ENCODE measurements around the gene NPTXR. TPM values are rescaled to one million over a fixed set of nuclear protein-coding genes. Genes with fewer than 3 reads are reported as not detected.

NPTXR gene
- total RNA-seq, 1 experiment from 2014 or later, result 10.4 TPM

DNA sequence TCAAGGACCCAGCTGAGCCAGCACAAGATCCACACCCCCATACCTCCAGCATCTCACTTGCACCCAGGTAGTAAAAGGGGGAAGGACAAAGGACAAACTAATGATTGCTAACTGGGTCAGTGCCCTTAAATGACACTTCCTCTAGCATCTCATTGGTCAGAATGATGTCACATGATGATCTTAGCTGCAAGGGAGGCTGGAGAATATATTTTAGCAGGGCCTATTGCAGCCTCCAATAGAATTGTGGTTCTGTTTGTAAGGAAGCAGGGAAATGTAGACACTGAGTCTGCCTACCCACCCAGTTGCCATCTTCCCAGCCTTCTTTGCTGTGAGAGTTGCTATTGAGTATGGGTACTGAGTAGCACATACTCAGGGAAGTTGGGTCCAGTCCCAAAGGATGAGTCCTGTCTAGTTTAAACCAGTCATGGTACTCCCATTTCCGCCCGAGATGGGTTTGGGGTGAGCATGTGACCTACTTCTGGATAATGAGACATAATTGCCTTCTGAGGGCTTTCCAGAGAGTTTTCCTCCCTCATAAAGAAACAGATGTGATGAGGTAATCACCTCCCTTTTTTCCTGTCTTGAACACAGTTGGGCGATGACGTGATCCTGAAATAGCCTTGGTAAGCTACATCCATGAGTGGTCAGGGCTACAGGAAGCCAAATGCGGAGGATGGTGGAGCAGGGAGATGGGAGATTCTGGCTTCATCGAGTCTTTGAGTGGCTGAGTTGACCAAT, 44.4 kb downstream of the NPTXR start:
- Mint-ChIP-seq H3K4me3 (no peak overlapping the region), H3K27ac (no peak overlapping the region), H3K4me1 (peaks cover 14% of the 10 kb centered on the region), H3K9me3 (peaks cover 11% of the 10 kb centered on the region), H3K36me3 (no peaks in the 10 kb centered on the region), H3K27me3 (ENCODE audit: low read depth) (peaks cover 70% of the 10 kb centered on the region)
- ChIA-PET POLR2A (no interaction called here), CTCF (no interaction called here)
- no peak for ATAC-seq
- no peak for DNase-seq (ENCODE audit: low spot score)
- no peak for TF ChIP-seq ATF3 (CRISPR knock-in tag; conservative IDR thresholded peaks at IDR 0.05)
- TF ChIP-seq ZNF219 (CRISPR knock-in tag; IDR thresholded peaks at IDR 0.05; ENCODE audit: borderline replicate concordance), result no peak
- TF ChIP-seq, protein P1, sequence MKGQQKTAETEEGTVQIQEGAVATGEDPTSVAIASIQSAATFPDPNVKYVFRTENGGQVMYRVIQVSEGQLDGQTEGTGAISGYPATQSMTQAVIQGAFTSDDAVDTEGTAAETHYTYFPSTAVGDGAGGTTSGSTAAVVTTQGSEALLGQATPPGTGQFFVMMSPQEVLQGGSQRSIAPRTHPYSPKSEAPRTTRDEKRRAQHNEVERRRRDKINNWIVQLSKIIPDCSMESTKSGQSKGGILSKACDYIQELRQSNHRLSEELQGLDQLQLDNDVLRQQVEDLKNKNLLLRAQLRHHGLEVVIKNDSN (CRISPR knock-in tag; IDR thresholded peaks at IDR 0.05), result no peak
- TF ChIP-seq, protein P2, sequence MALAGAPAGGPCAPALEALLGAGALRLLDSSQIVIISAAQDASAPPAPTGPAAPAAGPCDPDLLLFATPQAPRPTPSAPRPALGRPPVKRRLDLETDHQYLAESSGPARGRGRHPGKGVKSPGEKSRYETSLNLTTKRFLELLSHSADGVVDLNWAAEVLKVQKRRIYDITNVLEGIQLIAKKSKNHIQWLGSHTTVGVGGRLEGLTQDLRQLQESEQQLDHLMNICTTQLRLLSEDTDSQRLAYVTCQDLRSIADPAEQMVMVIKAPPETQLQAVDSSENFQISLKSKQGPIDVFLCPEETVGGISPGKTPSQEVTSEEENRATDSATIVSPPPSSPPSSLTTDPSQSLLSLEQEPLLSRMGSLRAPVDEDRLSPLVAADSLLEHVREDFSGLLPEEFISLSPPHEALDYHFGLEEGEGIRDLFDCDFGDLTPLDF (CRISPR knock-in tag; IDR thresholded peaks at IDR 0.05), result no peak
- TF ChIP-seq, protein P3, sequence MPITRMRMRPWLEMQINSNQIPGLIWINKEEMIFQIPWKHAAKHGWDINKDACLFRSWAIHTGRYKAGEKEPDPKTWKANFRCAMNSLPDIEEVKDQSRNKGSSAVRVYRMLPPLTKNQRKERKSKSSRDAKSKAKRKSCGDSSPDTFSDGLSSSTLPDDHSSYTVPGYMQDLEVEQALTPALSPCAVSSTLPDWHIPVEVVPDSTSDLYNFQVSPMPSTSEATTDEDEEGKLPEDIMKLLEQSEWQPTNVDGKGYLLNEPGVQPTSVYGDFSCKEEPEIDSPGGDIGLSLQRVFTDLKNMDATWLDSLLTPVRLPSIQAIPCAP (CRISPR knock-in tag; IDR thresholded peaks at IDR 0.05), result no peak
- no peak for TF ChIP-seq NFATC4 (CRISPR knock-in tag; IDR thresholded peaks at IDR 0.05)
- TF ChIP-seq NR1H2 (CRISPR knock-in tag; IDR thresholded peaks at IDR 0.05), result no peak
- TF ChIP-seq, protein P4, sequence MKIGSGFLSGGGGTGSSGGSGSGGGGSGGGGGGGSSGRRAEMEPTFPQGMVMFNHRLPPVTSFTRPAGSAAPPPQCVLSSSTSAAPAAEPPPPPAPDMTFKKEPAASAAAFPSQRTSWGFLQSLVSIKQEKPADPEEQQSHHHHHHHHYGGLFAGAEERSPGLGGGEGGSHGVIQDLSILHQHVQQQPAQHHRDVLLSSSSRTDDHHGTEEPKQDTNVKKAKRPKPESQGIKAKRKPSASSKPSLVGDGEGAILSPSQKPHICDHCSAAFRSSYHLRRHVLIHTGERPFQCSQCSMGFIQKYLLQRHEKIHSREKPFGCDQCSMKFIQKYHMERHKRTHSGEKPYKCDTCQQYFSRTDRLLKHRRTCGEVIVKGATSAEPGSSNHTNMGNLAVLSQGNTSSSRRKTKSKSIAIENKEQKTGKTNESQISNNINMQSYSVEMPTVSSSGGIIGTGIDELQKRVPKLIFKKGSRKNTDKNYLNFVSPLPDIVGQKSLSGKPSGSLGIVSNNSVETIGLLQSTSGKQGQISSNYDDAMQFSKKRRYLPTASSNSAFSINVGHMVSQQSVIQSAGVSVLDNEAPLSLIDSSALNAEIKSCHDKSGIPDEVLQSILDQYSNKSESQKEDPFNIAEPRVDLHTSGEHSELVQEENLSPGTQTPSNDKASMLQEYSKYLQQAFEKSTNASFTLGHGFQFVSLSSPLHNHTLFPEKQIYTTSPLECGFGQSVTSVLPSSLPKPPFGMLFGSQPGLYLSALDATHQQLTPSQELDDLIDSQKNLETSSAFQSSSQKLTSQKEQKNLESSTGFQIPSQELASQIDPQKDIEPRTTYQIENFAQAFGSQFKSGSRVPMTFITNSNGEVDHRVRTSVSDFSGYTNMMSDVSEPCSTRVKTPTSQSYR (CRISPR knock-in tag; IDR thresholded peaks at IDR 0.05), result no peak
- TF ChIP-seq ATF6 (CRISPR knock-in tag; IDR thresholded peaks at IDR 0.05), result no peak
- no peak for TF ChIP-seq CTCF (IDR thresholded peaks at IDR 0.05)
- no peak for TF ChIP-seq MXD4 (CRISPR knock-in tag; IDR thresholded peaks at IDR 0.05; ENCODE audit: borderline replicate concordance)
- TF ChIP-seq, protein P5, sequence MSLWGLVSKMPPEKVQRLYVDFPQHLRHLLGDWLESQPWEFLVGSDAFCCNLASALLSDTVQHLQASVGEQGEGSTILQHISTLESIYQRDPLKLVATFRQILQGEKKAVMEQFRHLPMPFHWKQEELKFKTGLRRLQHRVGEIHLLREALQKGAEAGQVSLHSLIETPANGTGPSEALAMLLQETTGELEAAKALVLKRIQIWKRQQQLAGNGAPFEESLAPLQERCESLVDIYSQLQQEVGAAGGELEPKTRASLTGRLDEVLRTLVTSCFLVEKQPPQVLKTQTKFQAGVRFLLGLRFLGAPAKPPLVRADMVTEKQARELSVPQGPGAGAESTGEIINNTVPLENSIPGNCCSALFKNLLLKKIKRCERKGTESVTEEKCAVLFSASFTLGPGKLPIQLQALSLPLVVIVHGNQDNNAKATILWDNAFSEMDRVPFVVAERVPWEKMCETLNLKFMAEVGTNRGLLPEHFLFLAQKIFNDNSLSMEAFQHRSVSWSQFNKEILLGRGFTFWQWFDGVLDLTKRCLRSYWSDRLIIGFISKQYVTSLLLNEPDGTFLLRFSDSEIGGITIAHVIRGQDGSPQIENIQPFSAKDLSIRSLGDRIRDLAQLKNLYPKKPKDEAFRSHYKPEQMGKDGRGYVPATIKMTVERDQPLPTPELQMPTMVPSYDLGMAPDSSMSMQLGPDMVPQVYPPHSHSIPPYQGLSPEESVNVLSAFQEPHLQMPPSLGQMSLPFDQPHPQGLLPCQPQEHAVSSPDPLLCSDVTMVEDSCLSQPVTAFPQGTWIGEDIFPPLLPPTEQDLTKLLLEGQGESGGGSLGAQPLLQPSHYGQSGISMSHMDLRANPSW (CRISPR knock-in tag; conservative IDR thresholded peaks at IDR 0.05; ENCODE audit: low read depth), result no peak
- TF ChIP-seq ZNF671 (CRISPR knock-in tag; IDR thresholded peaks at IDR 0.05), result no peak
- no peak for TF ChIP-seq FOXK1 (CRISPR knock-in tag; IDR thresholded peaks at IDR 0.05)
- no peak for TF ChIP-seq PRRX2 (CRISPR knock-in tag; IDR thresholded peaks at IDR 0.05)
- no peak for TF ChIP-seq CREB1 (CRISPR knock-in tag; IDR thresholded peaks at IDR 0.05)
- no peak for TF ChIP-seq ZNF396 (CRISPR knock-in tag; IDR thresholded peaks at IDR 0.05; ENCODE audit: borderline replicate concordance)
- TF ChIP-seq, protein P6, sequence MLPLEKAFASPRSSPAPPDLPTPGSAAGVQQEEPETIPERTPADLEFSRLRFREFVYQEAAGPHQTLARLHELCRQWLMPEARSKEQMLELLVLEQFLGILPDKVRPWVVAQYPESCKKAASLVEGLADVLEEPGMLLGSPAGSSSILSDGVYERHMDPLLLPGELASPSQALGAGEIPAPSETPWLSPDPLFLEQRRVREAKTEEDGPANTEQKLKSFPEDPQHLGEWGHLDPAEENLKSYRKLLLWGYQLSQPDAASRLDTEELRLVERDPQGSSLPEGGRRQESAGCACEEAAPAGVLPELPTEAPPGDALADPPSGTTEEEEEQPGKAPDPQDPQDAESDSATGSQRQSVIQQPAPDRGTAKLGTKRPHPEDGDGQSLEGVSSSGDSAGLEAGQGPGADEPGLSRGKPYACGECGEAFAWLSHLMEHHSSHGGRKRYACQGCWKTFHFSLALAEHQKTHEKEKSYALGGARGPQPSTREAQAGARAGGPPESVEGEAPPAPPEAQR (CRISPR knock-in tag; IDR thresholded peaks at IDR 0.05), result no peak

All from WTC11 (cell line).